CD14-positive monocyte (primary cell): ENCODE data around the gene WDR62. TPM values are rescaled to one million over a fixed set of nuclear protein-coding genes. Genes with fewer than 3 reads are reported as not detected.

Source experiments
- DNase-seq, 3 donors: peaks; one replicate each; pipeline ENCODE4 v3.0.0-alpha.2; 2011 to 2022
- H2AFZ ChIP-seq: 2 replicates; pipeline ENCODE4 v1.6.0; 2012; ENCODE audit warnings: mild to moderate bottlenecking, low read depth, low read length, inconsistent platforms; ENCODE audit not compliant: insufficient read depth, poor library complexity, severe bottlenecking
- H3K27ac ChIP-seq, 2 donors: 1 replicate in 1 of 2; 2 replicates in 1 of 2; pipeline ENCODE4 v1.5.1; 2012 to 2013; ENCODE audit warnings: low read length in 2 of 2, control low read depth in 1 of 2, inconsistent platforms in 1 of 2, low read depth in 1 of 2, mild to moderate bottlenecking in 1 of 2
- H3K27me3 ChIP-seq, 2 donors: one replicate each; pipeline versions ENCODE4 v1.6.0 to v1.6.1; 2011 to 2013; ENCODE audit warnings: low read length in 2 of 2; ENCODE audit not compliant: control insufficient read depth in 2 of 2, insufficient read depth in 2 of 2
- H3K36me3 ChIP-seq, 2 donors: replicated peaks in 1 of 2; 1 replicate in 1 of 2; 2 replicates in 1 of 2; pipeline versions ENCODE4 v1.5.1 to v1.6.1; 2012 to 2013; ENCODE audit warnings: low read length in 2 of 2, control low read depth in 1 of 2, inconsistent platforms in 1 of 2, mild to moderate bottlenecking in 1 of 2; ENCODE audit not compliant: insufficient read depth in 2 of 2, control insufficient read depth in 1 of 2
- H3K4me1 ChIP-seq, 2 donors: 1 replicate in 1 of 2; 2 replicates in 1 of 2; pipeline versions ENCODE4 v1.5.1 to v1.6.1; 2012 to 2013; ENCODE audit warnings: low read length in 2 of 2, control low read depth in 1 of 2, inconsistent platforms in 1 of 2, mild to moderate bottlenecking in 1 of 2, moderate library complexity in 1 of 2; ENCODE audit not compliant: insufficient read depth in 2 of 2, control insufficient read depth in 1 of 2
- H3K4me2 ChIP-seq: replicated peaks from 2 replicates; pipeline ENCODE3; 2012; ENCODE audit warnings: low read length, moderate library complexity, mild to moderate bottlenecking; ENCODE audit not compliant: poor library complexity, severe bottlenecking; ENCODE audit errors: extremely low read depth
- H3K4me3 ChIP-seq, 3 experiments: fragments of 200-600 bp in 1 of 3; sonication (generic) in 1 of 3; replicated peaks in 1 of 3; 1 replicate in 2 of 3; 2 replicates in 1 of 3; pipeline ENCODE4 v1.5.1; 2011 to 2013; ENCODE audit warnings: low read length in 3 of 3, mild to moderate bottlenecking in 3 of 3, control low read depth in 2 of 3, low read depth in 2 of 3, inconsistent platforms in 1 of 3, moderate library complexity in 1 of 3
- H3K79me2 ChIP-seq: 2 replicates; pipeline ENCODE4 v1.6.0; 2012; ENCODE audit warnings: mild to moderate bottlenecking, control low read depth, inconsistent platforms, low read length, moderate library complexity; ENCODE audit not compliant: insufficient read depth
- H3K9ac ChIP-seq: 2 replicates; pipeline ENCODE4 v1.6.0; 2017; ENCODE audit warnings: low read length, mild to moderate bottlenecking; ENCODE audit not compliant: insufficient read depth, poor library complexity, severe bottlenecking
- H3K9me3 ChIP-seq, 2 donors: replicated peaks in 1 of 2; 1 replicate in 1 of 2; 2 replicates in 1 of 2; pipeline versions ENCODE4 v1.5.1 to v1.6.1; 2012 to 2013; ENCODE audit warnings: low read length in 2 of 2, control low read depth in 1 of 2; ENCODE audit not compliant: control insufficient read depth in 1 of 2, insufficient read depth in 1 of 2
- H4K20me1 ChIP-seq: 2 replicates; pipeline ENCODE4 v1.6.0; 2012; ENCODE audit warnings: mild to moderate bottlenecking, low read length, control low read depth, moderate library complexity; ENCODE audit not compliant: insufficient read depth
- H3K27ac Mint-ChIP-seq, 7 donors: one replicate each; pipeline ENCODE4 v1.8.0; 2020; ENCODE audit warnings: mild to moderate bottlenecking in 7 of 7, mixed read lengths in 7 of 7, moderate library complexity in 6 of 7, inconsistent platforms in 2 of 7
- H3K27me3 Mint-ChIP-seq, 3 donors: one replicate each; pipeline ENCODE4 v1.8.0; 2021 to 2022; ENCODE audit warnings: low read depth in 3 of 3, mild to moderate bottlenecking in 3 of 3, mixed read lengths in 3 of 3, moderate library complexity in 3 of 3, inconsistent platforms in 1 of 3
- H3K36me3 Mint-ChIP-seq, 2 donors: one replicate each; pipeline ENCODE4 v1.8.0; 2020; ENCODE audit warnings: mixed read lengths in 2 of 2, inconsistent platforms in 1 of 2, mild to moderate bottlenecking in 1 of 2
- H3K4me1 Mint-ChIP-seq: one replicate; pipeline ENCODE4 v1.8.0; 2020; ENCODE audit warnings: mild to moderate bottlenecking, mixed read lengths
- H3K4me3 Mint-ChIP-seq, 2 donors: one replicate each; pipeline ENCODE4 v1.8.0; 2020; ENCODE audit warnings: mild to moderate bottlenecking in 2 of 2, mixed read lengths in 2 of 2, moderate library complexity in 1 of 2
- H3K9me3 Mint-ChIP-seq, 7 donors: one replicate each; pipeline ENCODE4 v1.8.0; 2020 to 2022; ENCODE audit warnings: mixed read lengths in 7 of 7, mild to moderate bottlenecking in 6 of 7, moderate library complexity in 6 of 7, inconsistent platforms in 2 of 7
- WGBS: methylation state at CpG from one replicate; pipeline ENCODE4 v1.1.5; 2013; ENCODE audit warnings: missing lambda C conversion rate; ENCODE audit not compliant: insufficient coverage; 5-methylcytosine and 5-hydroxymethylcytosine counted together
- intact Hi-C, 2 donors: fragments of 100-400 bp; cut with micrococcal nuclease; formaldehyde crosslinking; loops; one replicate each; pipeline versions ENCODE4 v1.15.0 to v1.15.1; 2023
- polyA plus RNA-seq, 3 donors: library from polyadenylated mRNA; depleted of rRNA in 1 of 3; unstranded in 2 of 3; stranded (reverse) in 1 of 3; fragments of 300-500 nt in 2 of 3; fragments of >200 nt in 1 of 3; fragmentation: Illumina TruSeq in 2 of 3; gene quantifications; 1 replicate in 2 of 3; 2 replicates in 1 of 3; pipeline ENCODE4 v1.2.3, GENCODE V29; 2012 to 2021
- TF ChIP-seq, protein P1 (sequence below): fragments of 200-600 bp; IDR thresholded peaks from one replicate; pipeline ENCODE4 v1.8.0; 2022; ENCODE audit warnings: antibody characterized with exemption, mild to moderate bottlenecking

Gene WDR62
- polyA plus RNA-seq, 3 donors, result 0.05 to 0.88 TPM; not detected in 1

DNA sequence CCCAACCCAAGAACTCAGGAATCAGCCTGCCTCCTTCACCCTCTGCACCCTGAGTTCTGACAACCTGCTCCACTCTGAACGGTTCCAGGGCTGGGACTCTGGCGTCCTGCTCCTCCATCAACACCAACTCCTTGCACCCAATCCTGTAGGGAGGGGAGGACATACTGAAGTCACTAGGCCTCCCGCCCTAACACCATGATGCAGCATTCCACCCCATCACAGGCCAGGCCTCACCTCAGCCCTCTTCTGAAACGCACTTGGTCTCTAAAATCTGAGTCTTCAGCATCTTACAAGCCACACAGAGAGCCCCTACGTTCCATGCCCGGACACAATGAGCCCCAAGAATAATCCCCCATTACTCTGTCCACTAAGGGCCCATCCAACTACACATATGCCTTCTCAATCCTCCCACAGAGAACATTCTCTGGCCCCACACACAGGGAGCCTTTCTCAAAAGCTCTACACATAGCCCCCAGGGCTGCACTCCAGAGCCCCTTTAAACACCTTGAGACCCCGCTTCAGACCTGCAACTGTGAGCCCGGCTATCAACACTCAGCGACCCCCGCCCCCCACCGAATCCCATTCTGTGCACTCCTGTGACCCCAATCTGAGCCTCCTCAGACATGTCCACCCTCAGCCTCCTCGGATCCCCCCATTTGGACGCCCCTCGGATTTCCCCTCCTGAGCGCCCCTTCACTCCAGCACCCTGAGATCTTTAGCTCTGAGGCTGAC lies 41.3 kb upstream of the WDR62 start:
- H3K4me3 Mint-ChIP-seq, result peak overlapping the region; percentile 97 to 99
- 23% methylated on average over 12 of the region's 15 CpGs for WGBS
- peaks cover 36% of the 10 kb centered on the region for H3K4me1 Mint-ChIP-seq
- Histone ChIP-seq H3K4me1 (peaks cover 14 to 30% of the 10 kb centered on the region in 2 donors), H3K4me3 (peak overlapping the region; percentile 71 to 89 (median 83)), H3K79me2 (peaks cover 15% of the 10 kb centered on the region), H4K20me1 (no peaks in the 10 kb centered on the region), H3K36me3 (no peaks in the 10 kb centered on the region), H3K27me3 (peaks cover 0 to 15% of the 10 kb centered on the region in 2 donors), H3K27ac (peak overlapping the region; percentile 56 to 86), H3K4me2 (peak overlapping the region; percentile 84), H3K9ac (peak overlapping the region; percentile 73), H2AFZ (peak overlapping the region; percentile 89), H3K9me3 (no peaks in the 10 kb centered on the region)
- TF ChIP-seq, protein P1, sequence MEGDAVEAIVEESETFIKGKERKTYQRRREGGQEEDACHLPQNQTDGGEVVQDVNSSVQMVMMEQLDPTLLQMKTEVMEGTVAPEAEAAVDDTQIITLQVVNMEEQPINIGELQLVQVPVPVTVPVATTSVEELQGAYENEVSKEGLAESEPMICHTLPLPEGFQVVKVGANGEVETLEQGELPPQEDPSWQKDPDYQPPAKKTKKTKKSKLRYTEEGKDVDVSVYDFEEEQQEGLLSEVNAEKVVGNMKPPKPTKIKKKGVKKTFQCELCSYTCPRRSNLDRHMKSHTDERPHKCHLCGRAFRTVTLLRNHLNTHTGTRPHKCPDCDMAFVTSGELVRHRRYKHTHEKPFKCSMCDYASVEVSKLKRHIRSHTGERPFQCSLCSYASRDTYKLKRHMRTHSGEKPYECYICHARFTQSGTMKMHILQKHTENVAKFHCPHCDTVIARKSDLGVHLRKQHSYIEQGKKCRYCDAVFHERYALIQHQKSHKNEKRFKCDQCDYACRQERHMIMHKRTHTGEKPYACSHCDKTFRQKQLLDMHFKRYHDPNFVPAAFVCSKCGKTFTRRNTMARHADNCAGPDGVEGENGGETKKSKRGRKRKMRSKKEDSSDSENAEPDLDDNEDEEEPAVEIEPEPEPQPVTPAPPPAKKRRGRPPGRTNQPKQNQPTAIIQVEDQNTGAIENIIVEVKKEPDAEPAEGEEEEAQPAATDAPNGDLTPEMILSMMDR, result no peak
- peak overlapping the region; percentile 94 to 99 (median 96) for H3K27ac Mint-ChIP-seq
- DNase-seq, result no peak
- peaks cover 7 to 8% of the 10 kb centered on the region in 2 donors for H3K36me3 Mint-ChIP-seq
- H3K27me3 Mint-ChIP-seq, result peaks cover 15 to 20% (median 19%) of the 10 kb centered on the region in 3 donors
- peaks cover 0 to 3% (median 0%) of the 10 kb centered on the region in 7 donors for H3K9me3 Mint-ChIP-seq
- intact Hi-C loops, result loop anchor here (2.0 to 5.0 kb wide), 5 partner anchors 39 to 256 kb away; partner anchors contain the start of genes THAP8 (in 2 of the 2), WDR62 (in 2 of the 2), HSPB6 (in 1 of the 2) and PROSER3 (in 1 of the 2)

DNA sequence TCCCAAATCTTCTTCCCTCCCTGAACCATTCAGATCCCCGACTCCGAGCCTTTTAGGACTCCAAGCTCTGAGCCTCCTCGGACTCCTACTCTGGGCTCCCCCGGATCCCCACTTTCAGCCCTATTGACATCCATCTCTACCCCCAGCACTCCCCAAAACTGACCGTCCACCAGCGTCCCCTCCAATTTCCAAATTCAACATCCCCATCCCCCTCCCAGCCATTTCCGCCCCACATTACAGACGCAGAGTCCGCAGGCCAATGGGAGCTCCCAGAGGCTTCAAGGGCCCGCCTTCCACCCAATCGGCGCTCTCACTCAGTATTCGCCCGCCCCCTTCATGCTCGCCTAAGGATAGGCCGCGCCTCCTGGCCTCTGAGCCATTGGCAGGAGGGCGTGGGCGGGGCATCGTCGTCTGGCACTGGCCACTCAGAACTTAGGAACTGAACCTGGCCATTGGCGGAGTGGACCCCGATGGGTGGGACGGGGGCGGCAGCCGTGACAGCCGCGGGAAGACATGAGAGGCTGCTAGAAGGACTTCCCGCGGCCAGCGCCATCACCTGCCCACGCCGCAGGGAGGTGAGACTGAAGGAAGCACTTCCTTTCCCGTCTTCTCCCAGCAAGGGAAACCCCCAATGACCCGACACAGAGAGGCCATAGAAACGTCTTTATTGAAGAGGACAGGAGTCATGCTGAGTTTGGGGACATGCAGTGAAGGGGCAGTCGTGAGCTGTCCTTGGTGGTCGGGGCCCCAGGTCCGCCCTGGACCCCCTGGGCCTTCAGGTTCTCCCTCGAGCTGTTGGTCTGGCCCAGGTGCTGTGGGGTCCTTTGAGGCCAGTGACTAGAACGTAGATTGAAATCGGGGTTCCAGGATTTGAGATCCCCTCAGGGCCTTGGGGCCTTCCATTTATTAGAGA lies 40.4 kb upstream of the WDR62 start, which contains the start of gene ALKBH6:
TSS of gene ALKBH6 (minus strand) at position 202 of the 913 bp plus-strand sequence. CDS start 816 bp downstream, outside the sequence.
- TF ChIP-seq, protein P1, result no peak
- Mint-ChIP-seq H3K9me3 (peaks cover 0 to 3% (median 0%) of the 10 kb centered on the region in 7 donors), H3K27me3 (peaks cover 10 to 12% (median 12%) of the 10 kb centered on the region in 3 donors), H3K27ac (peak within 1 kb of the TSS; percentile 94 to 99 (median 96)), H3K36me3 (peaks cover 7 to 8% of the 10 kb centered on the region in 2 donors), H3K4me3 (peak within 1 kb of the TSS; percentile 97 to 99), H3K4me1 (peaks cover 31% of the 10 kb centered on the region)
- Histone ChIP-seq H3K9me3 (no peaks in the 10 kb centered on the region), H3K36me3 (no peaks in the 10 kb centered on the region), H3K79me2 (peaks cover 15% of the 10 kb centered on the region), H4K20me1 (no peaks in the 10 kb centered on the region), H2AFZ (peak within 1 kb of the TSS; percentile 89), H3K4me2 (peak within 1 kb of the TSS; percentile 84), H3K27ac (peak within 1 kb of the TSS; percentile 56 to 86), H3K4me1 (peaks cover 14 to 24% of the 10 kb centered on the region in 2 donors), H3K9ac (peak within 1 kb of the TSS; percentile 73), H3K4me3 (peak within 1 kb of the TSS; percentile 71 to 89 (median 83)), H3K27me3 (peaks cover 0 to 8% of the 10 kb centered on the region in 2 donors)
- WGBS, result 2% methylated on average over 42 of the region's 42 CpGs
- intact Hi-C loops, result loop anchor here (2.0 to 5.0 kb wide), 5 partner anchors 38 to 257 kb away; partner anchors contain the start of genes THAP8 (in 2 of the 2), WDR62 (in 2 of the 2), HSPB6 (in 1 of the 2) and PROSER3 (in 1 of the 2)
- DNase-seq, result peak; percentile 96 to 99 (median 97)
